GM19467 (cell line): ENCODE measurements around the gene BCL7C.
"Not testable (repeated sequence)": the region's sequence is repeated elsewhere in the genome, so short reads cannot be mapped to it uniquely, and the experiment has no call there.

Experiments used
- ATAC-seq: cut with Tn5 transposase; IDR thresholded peaks from one replicate; pipeline ENCODE4 v1.9.1; 2021; ENCODE audit warnings: mild to moderate bottlenecking, moderate library complexity; ENCODE audit not compliant: unreplicated experiment

BCL7C gene

DNA sequence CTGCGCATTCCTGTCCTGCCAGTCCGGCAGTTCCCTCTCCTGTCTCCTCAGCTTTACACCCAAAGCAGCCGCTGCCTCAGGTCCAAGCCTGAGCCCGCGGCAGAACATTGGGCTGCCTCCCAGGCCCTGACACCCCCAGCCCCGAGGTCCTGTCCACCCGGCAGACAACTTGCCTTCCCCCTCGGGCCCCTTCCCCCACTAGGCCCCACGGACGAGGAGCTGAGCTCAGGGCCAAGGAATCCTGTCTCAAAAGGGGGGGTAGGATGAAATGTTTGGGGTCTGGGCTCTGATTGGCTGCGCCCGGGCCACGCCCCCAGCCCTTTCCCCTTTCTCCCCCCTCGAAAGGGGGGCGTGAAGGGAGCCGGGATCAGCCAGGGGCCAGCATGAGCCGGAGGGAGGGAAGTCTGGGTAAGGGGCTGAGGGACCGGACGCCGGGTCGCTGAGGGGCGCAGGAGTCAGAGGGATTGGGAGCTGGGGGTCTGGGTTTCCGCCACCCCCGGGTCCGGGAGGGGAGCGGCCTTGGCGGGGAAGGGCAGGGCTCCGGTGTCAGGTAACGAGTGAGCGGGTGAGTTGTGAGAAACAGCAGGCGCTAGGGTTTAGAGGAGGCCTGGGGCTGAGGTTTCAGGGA is 2.5 kb upstream of the BCL7C start, which contains the start of gene CTF1:
TSS of gene CTF1 (plus strand) at position 354 of the 628 bp plus-strand sequence. CDS start at position 384, 30 bp downstream.
- ATAC-seq, result no peak

DNA sequence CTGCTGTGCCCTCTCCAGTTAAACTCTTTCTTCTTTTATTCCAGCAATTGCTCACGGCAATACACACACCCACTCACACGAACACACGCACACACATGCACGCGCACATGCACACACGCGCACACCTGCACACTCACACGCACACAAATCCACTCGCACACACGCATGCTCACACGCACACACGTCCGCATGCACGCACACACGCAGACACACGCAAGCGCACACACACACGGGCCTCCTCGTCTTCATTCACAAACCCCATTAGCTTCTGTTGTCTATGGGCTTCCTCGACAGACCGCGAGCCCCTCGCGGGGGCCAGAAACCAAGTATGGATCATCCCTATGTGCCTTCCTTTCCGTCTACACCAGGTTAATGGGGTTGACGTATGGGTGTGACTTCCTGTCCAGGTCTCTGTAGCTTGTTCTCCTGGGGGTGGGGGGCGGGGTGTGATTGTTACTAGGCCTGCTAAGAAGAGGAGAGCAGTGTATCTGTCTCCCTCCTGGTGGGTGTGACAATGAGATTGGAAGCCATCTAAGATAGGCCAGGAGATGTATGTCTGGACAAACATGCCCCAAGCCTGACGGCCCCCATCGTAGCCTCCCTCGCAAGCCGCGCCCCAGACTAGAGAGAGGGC is 1.9 kb upstream of the BCL7C start:
- no peak for ATAC-seq

DNA sequence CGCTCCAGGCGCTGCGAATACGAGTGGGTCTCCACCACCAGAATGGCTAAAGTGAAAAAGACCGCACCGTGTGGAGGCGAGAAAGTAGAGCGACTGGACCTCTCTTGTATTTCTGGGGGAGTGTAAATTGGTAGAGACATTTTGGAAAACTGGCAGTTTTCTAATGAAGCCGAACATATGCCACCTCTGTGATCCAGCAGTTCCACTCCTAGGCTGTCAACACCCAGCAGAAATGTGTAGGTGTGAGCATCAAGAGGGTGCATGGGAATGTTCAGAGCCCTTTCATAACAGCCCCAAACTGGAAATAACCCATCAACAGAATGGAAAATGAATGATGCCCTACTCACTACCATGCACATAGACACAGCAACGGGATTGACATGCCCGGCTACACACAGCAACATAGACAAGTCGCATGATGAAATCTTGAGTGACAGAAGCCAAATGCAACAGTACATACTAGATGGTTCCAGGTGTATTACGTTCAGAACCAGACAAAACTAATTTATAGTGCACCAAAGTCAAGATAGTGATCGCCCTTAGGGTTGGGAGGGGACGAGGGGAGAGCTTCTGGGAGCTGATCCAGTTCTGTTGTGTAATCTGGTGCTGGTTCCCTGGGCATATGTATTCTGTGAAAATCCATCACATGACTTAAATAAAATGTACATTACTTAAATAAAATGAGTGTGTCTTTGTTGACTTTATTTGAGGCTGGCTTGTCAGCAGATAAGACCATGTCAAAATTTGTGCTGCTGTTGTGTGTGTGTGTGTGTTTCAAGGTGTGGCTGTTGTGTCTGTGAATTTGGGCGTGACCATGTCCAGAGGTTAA is 877 bp upstream of the BCL7C start:
- no peak for ATAC-seq

DNA sequence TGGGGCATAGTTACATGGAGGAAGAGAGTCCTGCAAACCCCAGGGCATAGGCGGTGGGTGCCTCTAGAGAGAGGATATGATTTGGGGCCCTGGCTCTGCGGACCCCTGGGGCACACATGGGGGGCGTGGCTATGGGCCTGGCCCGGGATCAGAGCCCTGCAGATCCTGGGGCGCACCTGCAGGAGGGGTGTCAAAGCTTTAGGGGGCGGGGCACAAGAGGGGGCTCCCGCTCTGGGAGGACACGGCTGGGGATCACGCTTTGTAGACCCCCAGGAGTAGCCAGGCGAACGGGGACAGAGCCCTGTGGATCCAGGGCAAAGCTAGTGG is 497 bp downstream of the BCL7C start:
- ATAC-seq, result no peak

DNA sequence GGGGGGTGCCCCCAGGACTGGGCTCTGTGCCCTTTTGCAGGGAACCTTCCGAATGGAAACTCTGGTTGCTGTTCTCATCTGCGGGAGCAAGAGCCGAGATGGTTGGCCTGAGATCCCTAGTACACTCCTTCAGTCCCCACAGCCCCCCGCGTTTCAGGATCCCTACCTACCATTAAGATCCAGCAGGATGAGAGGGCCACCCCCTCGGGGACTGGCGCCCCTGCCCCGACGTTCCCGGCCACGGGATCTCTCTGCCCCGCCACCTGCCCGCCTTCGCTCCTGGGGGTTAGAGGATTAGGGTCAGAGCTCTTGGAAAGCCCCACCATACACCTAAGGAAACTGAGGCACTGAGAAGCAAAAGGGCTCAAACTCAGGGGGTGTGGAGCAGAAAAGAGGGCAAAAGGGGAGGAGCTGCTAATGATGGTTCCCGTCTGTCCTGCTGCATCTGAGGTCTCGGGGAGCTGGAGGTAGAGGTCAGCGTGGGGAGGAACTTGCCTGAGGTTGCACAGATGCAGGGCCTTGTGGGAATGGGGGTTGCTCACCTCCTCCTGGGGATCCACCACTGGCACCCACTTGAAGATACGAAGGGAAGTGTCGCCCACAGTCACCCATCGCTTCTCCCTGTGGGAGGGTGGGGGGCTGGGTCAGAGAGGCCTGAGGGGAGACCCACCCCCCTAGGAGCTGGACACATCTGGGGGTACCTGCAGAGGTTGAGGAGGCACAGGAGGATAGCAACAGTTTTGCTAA is 1.0 kb downstream of the BCL7C start:
- ATAC-seq, result no peak

DNA sequence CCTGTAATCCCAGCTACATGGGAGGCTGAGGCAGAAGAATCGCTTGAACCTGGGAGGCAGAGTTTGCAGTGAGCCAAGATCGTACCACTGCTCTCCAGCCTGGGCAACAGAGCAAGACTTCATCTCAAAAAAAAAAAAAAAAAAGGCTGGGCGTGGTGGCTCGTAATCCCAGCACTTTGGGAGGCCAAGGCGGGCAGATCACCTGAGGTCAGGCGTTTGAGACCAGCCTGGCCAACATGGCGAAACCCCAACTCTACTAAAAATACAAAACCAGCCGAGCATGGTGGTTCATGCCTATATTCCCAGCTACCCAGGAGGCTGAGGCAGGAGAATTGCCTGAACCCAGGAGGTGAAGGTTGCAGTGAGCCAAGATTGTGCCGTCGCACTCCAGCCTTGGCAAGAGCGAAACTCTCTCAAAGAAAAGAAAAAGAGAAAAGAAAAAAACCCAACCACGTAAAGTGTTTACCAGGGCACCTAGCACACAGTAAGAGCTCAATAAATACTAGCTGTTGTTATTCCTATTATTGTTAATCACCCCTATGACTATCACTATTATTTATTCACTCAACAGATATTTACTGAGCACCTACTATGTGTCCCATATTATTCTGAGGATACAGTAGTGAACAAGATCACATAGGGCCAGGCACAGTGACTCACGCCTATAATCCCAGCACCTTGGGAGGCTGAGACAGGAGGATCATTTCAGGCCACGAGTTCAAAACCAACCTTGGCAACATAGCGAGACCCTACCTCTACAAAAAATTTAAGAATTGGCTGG is 2.6 kb downstream of the BCL7C start:
- ATAC-seq, result not testable (repeated sequence)

DNA sequence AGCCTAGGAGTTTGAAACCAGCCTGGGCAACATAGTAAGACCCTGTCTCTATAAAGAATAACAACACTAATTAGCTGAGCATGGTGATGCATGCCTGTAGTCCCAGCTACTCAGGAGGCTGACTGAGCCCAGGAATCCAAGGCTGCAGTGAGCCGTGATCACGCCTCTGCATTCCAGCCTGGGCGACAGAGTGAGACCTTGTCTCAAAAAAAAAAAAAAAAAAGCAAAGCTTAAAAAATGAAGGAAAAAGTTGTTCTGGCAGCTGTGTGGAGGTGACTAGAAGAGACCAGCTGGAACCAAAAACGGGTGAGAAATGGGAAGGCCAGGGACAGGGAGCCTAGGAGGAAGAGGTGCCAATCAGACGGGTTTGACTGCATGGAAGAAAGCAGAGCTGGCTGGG is 4.2 kb downstream of the BCL7C start:
- ATAC-seq, result no peak

DNA sequence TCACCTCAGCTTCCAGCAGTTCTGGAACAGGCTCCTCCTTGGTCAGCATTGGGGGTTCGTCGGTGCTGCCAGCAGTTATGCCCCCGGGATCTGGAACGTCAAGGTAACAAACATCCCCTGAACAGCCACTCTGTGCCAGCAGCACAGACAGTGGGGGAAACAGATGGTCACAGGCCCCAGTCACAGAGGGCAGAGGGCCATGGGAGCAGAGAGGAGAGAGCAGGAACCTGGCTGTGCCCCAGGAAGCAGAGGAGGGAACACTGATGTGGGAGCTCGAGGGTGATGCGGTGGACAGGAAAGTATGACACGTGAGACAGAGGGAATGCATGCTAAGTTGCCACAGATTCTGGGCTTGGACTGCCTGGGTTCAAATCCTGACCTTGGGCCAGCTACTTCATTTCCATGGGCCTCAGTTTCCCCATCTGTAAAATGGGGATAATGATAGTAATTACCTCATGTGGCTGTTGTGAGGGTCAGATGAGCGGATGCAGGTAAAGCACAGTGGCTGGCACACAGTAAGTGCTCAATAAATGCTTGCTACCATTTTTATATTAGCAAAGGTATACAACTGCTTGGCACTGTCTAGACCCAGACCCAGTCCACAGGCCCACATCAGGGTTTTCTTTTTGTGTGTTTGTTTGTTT is 4.9 kb downstream of the BCL7C start:
- no peak for ATAC-seq

DNA sequence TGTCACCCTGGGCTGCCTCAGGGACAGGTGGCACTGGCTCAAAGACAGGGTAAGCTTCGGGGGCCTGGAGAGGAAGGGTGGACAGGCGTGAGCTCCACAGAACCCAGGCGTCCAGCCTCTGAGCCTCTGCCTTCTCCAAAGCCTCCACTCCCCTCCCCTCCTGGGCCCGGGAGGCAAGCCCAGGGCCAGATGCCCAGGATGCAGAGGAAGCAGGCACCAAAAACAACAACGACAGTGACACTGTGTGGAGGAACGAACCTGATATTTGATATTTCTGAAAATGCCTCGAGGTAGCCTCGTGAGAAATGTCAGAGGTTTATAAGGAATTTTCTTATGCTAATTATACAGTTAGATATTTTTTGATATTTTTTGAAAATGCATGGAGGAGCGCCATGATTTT is 6.0 kb downstream of the BCL7C start:
- no peak for ATAC-seq

DNA sequence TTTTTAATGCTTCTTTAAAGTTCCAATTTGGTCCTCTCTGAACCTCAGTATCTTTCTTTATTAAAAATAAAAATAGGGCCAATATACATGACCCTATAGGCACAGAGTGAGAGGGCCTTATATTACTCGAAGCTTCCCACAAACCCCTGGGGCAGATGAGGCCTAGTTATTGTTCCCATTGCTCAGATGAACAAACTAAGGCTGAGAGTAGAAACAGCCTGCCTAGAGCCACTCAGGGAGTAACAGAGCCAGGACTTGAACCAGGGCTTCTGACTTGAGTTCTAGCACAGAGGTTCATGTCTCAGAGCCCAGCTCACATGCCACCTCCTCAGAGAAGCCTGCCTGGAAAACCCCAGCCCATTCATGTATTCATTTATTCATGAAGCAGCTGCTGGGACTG is 7.7 kb downstream of the BCL7C start:
- no peak for ATAC-seq

DNA sequence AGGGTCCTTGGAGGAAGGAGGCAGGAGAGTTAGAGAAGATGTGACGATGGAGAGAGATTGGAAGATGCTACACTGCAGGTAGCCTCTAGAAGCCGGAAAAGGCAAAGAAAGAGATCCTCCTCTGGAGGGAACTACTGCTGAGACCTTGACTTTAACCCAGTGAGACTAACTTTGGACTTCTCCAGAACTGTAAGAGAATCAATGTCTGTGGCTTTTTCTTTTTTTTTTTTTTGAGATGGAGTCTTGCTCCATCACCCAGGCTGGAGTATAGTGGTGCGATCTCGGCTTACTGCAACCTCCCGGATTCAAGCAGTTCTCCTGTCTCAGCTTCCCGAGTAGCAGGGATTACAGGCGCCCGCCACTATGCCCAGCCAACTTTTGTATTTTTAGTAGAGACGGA is 8.7 kb downstream of the BCL7C start:
- no peak for ATAC-seq

DNA sequence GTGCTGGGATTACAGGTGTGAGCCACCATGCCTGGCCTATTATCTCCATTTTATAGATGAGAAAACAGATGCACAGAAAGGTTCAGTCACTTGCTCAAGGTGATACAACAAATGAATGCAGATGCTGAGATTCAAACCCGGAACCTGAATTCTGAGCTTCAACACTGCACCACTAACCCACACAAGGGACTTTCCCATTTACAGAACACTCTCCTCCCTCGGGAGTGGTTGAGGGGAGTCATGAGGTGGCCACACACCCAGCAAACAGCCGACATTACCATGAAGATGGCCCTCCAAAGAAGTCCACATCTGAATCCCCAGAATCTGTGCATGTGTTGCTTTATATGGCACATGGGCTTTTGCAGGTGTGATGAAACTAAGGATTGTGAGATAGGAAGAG is 9.1 kb downstream of the BCL7C start:
- ATAC-seq, result no peak

DNA sequence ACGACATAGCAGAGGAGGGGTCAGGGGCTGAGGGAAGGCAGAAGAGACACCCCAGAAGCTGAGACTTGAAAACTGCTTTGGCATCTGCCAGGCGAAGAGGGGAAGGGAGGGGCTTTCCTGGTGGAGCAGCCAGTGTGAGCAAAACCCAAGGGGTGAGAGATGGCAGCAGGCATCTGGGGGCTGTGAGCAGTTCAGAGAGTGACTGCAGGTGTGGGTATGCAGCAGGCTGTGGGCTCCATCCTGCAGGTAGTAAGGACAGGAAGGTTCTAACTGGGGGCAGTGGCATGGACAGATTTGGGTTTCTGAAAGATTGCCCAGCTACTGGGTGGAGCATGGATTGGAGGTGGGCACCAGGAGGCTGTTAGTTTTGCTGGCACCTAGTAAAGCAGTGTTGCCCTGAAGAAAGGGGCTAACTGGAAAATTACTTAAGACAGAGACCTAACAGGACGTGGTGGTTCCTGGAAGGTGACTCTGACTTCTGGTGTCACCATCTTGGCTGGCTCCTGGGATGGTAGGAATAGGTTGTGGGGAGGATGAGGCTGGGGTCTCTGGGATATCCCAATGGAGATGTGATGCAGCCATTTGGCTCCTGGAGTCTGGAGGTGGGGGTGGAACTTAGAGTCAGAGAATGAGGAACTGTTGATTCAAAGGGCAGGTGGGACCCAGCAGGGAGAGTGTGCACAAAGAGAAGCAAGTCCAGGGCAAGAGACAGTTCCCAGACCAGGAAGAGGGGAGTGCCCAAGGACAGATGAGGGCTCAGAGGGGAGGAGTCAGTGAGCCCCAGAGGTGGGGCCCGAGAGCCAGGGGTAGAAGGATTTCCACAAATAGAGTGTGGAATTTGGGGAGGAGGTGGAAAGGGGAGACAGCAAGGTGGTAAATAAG is 11.2 kb downstream of the BCL7C start:
- no peak for ATAC-seq

DNA sequence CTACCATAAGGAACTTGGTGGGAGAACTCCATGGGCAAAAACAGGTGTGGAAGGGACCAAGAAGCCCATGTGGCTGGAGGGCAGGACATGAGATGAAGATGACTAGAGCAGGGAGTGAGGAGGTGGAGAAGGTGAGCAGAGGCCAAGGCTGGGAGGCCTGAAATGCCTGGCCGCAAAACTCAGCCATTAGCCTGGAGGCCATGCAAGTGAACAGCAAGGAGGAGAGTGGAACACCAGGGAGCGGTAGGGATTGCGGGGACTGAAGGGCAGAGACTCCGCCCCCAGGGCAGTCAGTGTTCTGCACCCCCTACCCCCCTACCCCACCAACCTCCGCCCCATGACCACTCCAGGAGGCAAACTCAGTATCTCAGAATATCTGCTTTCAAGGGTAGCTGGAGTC is 17.0 kb downstream of the BCL7C start:
- no peak for ATAC-seq

DNA sequence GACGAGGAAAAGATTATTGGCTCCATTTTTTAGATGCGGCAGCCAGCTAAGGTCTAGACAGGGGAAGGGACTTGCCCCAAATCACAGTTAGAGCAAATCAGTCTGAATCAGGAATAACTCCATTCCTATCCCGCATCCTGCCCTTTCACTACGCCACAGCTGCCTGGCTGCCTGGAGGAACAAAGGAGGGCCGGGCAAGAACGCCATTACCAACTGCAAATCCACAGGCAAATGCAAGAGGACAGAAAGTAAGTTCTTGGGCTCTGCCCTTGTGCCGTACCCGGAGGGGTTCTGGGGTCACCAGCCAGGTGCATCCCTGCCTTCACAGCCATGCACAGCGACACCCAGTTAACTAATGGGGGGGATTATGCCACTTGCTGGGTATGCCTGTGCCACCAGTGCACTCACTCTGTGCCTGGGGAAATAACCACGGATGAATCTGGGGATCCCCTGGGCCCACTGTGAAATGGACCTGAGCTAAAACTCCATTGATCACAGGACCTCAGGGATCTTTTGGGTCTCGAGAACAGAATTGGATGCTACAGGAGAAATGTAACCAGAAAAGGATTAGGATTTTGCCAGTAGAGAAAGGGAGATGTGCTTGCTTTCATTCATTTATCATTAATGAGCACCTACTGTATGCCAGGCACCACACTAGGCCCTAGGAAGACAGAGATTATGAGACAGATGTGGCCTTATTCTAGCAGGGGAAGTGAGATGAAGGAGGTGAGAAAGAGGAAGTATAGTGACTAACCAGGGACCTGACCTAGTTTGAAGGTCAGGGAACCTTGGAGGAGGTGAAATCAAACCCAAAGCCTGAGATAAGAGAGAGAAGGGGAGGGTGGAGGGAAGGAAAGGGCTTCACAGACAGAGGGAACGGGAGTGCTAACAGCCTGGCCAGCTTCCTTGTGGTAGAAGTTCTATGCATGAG is 17.7 kb downstream of the BCL7C start:
- peak; percentile 32 for ATAC-seq

DNA sequence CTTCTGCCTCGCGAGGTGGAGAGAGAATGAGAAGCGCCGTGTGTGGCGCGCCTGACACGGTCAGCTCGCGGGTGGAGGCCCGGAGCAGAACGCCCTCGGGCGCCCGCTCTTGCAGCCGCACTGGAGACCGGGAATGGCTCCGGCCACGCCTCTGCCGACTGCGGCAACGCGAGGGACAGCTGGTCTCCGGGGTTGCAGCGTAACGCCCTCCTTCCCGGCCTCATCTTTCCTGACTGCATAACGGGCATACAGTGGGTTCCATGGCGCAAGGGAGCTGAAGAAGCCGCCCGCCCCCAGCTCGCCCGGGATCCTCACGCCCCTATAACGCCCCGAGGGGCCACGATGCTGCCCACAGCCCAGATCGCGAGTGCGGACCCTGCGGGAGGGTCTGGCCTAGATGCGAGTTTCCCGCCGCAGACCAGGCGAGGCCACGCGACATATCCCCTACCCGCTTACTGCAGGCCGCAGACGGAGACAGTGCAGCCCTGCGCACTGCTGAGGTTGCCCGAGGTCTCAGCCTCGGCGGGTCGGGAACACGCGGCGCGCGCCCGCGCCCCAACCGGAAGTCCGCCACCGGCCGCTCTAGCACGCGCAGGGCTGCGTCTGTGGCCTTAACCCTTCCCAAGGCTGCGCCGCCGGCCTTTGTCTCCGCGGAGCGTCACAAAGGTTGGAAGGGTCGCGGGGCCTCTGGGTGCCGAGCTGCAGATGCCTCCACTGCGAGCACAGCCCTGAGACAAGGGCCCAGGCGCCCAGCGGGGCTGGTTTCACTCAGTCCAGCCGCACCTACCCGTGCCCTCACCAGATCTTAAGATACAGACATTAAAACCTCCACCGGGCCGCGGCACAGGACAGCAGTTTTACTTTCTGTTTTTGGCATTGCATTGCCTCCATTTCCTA is 18.8 kb downstream of the BCL7C start:
- no peak for ATAC-seq

DNA sequence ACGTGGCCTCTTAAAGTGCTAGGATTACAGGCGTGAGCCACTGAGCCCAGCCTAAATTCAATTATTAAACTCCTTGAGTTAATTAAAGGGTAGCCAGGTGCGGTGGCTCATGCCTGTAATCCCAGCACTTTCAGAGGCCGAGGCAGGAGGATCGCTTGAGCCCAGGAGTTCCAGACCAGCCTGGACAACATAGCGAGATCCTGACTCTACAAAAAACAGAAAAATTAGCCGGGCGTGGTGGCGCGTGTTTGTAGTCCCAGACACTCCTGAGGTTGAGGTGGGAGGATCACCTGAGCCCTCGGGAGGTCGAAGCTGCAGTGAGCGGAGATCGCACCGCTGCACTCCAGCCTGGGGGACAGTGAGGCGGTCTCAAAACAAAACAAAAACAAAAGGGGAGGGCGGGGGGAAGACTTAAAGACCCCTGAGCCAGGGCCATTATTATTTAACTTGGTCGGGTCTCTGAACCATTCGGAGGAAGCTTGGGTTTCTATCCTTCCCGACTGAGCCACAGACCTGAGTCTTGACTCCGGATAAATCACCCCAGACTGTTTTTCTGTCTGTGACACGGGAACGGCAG is 19.5 kb downstream of the BCL7C start:
- no peak for ATAC-seq
